ENCODE results near the gene MPC2.

The MPC2 gene

GRCh38 chr1:167973832-167974231 is 37.0 kb upstream of the MPC2 start:
- H3K4me3 ChIP-seq (ENCODE audit: control insufficient read depth, low read depth, low read length), result no peak overlapping the region
- DNase-seq (ENCODE audit: low read depth), result no peak
- TF ChIP-seq CTCF (IDR thresholded peaks at IDR 0.05; ENCODE audit: control insufficient read depth, insufficient read depth, low read depth, low read length, missing control alignments), result no peak

- no peak for TF ChIP-seq CTCF (IDR thresholded peaks at IDR 0.05; ENCODE audit: control insufficient read depth, insufficient read depth, low read depth, low read length, missing control alignments)
- H3K4me3 ChIP-seq (ENCODE audit: control insufficient read depth, low read depth, low read length), result no peak overlapping the region
- DNase-seq (ENCODE audit: low read depth), result no peak
Observed at GRCh38 chr1:167968569-167968968, 31.7 kb upstream of the MPC2 start.

GRCh38 chr1:167966050-167966449 is 29.2 kb upstream of the MPC2 start:
- no peak for DNase-seq (ENCODE audit: low read depth)
- H3K4me3 ChIP-seq (ENCODE audit: control insufficient read depth, low read depth, low read length), result no peak overlapping the region
- TF ChIP-seq CTCF (IDR thresholded peaks at IDR 0.05; ENCODE audit: control insufficient read depth, insufficient read depth, low read depth, low read length, missing control alignments), result no peak

GRCh38 chr1:167964646-167965045 is 27.8 kb upstream of the MPC2 start:
- TF ChIP-seq CTCF (IDR thresholded peaks at IDR 0.05; ENCODE audit: control insufficient read depth, insufficient read depth, low read depth, low read length, missing control alignments), result no peak
- DNase-seq (ENCODE audit: low read depth), result no peak
- no peak overlapping the region for H3K4me3 ChIP-seq (ENCODE audit: control insufficient read depth, low read depth, low read length)

GRCh38 chr1:167957710-167958109 is 20.8 kb upstream of the MPC2 start:
- DNase-seq (ENCODE audit: low read depth), result no peak
- H3K4me3 ChIP-seq (ENCODE audit: control insufficient read depth, low read depth, low read length), result no peak overlapping the region
- TF ChIP-seq CTCF (IDR thresholded peaks at IDR 0.05; ENCODE audit: control insufficient read depth, insufficient read depth, low read depth, low read length, missing control alignments), result no peak

GRCh38 chr1:167955915-167956314 is 19.0 kb upstream of the MPC2 start:
- TF ChIP-seq CTCF (IDR thresholded peaks at IDR 0.05; ENCODE audit: control insufficient read depth, insufficient read depth, low read depth, low read length, missing control alignments), result no peak
- DNase-seq (ENCODE audit: low read depth), result no peak
- H3K4me3 ChIP-seq (ENCODE audit: control insufficient read depth, low read depth, low read length), result no peak overlapping the region

GRCh38 chr1:167950569-167950968 is 13.7 kb upstream of the MPC2 start:
- TF ChIP-seq CTCF (IDR thresholded peaks at IDR 0.05; ENCODE audit: control insufficient read depth, insufficient read depth, low read depth, low read length, missing control alignments), result no peak
- no peak overlapping the region for H3K4me3 ChIP-seq (ENCODE audit: control insufficient read depth, low read depth, low read length)
- DNase-seq (ENCODE audit: low read depth), result no peak
